Suprapubic skin (tissue), 4 donors: Measurements from ENCODE around the gene PTPRN2. TPM values are rescaled to one million over a fixed set of nuclear protein-coding genes. Genes with fewer than 3 reads are reported as not detected.

ENCODE experiments used
- DNase-seq, 2 donors: peaks; one replicate each; pipeline ENCODE4 v3.0.0-alpha.2; 2019; ENCODE audit warnings: low spot score in 2 of 2
- H3K27ac ChIP-seq: fragments of 200-600 bp; sonication (generic); one replicate; pipeline ENCODE4 v1.5.1; 2019
- H3K27me3 ChIP-seq: fragments of 200-600 bp; sonication (generic); one replicate; pipeline ENCODE4 v1.5.1; 2019
- H3K36me3 ChIP-seq: fragments of 200-600 bp; sonication (generic); one replicate; pipeline ENCODE4 v1.5.1; 2019
- H3K4me1 ChIP-seq: fragments of 200-600 bp; sonication (generic); one replicate; pipeline ENCODE4 v1.5.1; 2019
- H3K4me3 ChIP-seq: fragments of 200-600 bp; sonication (generic); one replicate; pipeline ENCODE4 v1.5.1; 2019; ENCODE audit warnings: mild to moderate bottlenecking
- H3K9me3 ChIP-seq: fragments of 200-600 bp; sonication (generic); one replicate; pipeline ENCODE4 v1.5.1; 2019
- CTCF ChIP-seq, 2 donors: fragments of 200-600 bp in 1 of 2; fragments of 450-650 bp in 1 of 2; sonication (generic) in 1 of 2; IDR thresholded peaks; one replicate each; pipeline ENCODE4 v1.5.1; 2016 to 2019; ENCODE audit warnings: antibody characterized with exemption in 2 of 2, mild to moderate bottlenecking in 1 of 2, moderate library complexity in 1 of 2
- EP300 ChIP-seq: sonication (generic); formaldehyde crosslinking; IDR thresholded peaks from one replicate; pipeline ENCODE4 v1.6.1; 2017; ENCODE audit warnings: antibody characterized with exemption
- POLR2A ChIP-seq, 2 donors: fragments of 450-650 bp; IDR thresholded peaks; one replicate each; pipeline ENCODE4 v1.6.1; 2017; ENCODE audit warnings: antibody characterized with exemption in 2 of 2, mild to moderate bottlenecking in 2 of 2, moderate library complexity in 2 of 2
- POLR2AphosphoS5 ChIP-seq, 3 donors: sonication (generic); formaldehyde crosslinking; IDR thresholded peaks; one replicate each; pipeline ENCODE4 v1.6.1; 2017; ENCODE audit warnings: antibody characterized with exemption in 3 of 3
- WGBS: methylation state at CpG from one replicate; pipeline ENCODE4 v1.1.5; 2018; 5-methylcytosine and 5-hydroxymethylcytosine counted together
- total RNA-seq, 4 donors: library from RNA; depleted of rRNA; stranded (reverse); fragments of >200 nt; gene quantifications; one replicate each; pipeline ENCODE4 v1.1.0, GENCODE V29; 2016

Gene PTPRN2
- total RNA-seq, 4 donors from 2014 or later, result 0.23 to 1.8 (median 1.3) TPM

GRCh38 chr7:157762824-157763223, 824.8 kb downstream of the PTPRN2 start:
- no peaks in the 10 kb centered on the region for H3K4me1 ChIP-seq
- TF ChIP-seq CTCF (IDR thresholded peaks at IDR 0.05) (no peak), POLR2A (IDR thresholded peaks at IDR 0.05) (no peak), EP300 (no peak)

DNA sequence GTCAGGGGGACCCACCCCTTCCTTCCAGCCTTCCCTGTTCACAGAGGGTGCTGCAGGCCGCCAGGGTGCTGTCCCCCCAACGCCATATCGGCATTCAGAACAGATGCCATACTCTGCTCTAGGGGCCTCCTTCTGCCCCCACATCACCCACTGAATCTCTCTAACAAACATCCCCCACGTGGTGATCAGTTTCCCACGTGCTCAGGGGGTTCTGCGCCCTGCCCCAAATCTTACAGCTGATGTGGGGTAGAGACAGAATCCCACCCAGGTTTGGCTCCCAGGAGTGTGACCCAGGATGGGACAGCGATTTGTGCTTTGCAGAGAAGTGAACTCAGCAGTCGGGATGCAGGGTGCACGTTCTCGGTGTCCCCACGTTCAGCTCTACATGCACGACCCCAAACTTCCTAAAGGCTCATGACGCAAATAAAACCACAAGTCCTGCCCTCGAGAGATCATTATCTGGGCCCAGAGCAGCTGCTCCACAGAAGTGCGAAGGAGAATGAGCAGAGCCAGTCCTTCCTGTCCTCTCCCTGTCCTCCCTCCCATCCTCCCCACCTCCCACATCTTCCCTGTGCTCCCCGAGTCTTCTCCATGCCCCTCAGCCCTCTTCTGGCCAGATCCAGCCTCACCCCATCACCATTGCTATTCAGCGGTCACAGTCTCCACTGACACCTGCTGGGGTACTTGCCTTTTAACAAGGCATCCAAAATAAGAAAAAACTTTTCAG, 827.5 kb downstream of the PTPRN2 start:
- no peak for DNase-seq
- TF ChIP-seq EP300, result no peak
- TF ChIP-seq CTCF (IDR thresholded peaks at IDR 0.05), result no peak
- no peak for TF ChIP-seq POLR2AphosphoS5 (IDR thresholded peaks at IDR 0.05)
- no peak for TF ChIP-seq POLR2A (IDR thresholded peaks at IDR 0.05)
- Histone ChIP-seq H3K27me3 (no peaks in the 10 kb centered on the region), H3K36me3 (no peaks in the 10 kb centered on the region), H3K4me1 (no peaks in the 10 kb centered on the region), H3K9me3 (peaks cover 3% of the 10 kb centered on the region), H3K27ac (no peak overlapping the region), H3K4me3 (no peak overlapping the region)
- 60% methylated on average over 17 of the region's 17 CpGs for WGBS

More at GRCh38 chr7:157762824-157763223, 824.8 kb downstream of the PTPRN2 start:
- H3K9me3 ChIP-seq, result peaks cover 3% of the 10 kb centered on the region
- no peak for DNase-seq
- H3K36me3 ChIP-seq, result no peaks in the 10 kb centered on the region
- peaks cover 4% of the 10 kb centered on the region for H3K27me3 ChIP-seq
- 92% methylated on average over 6 of the region's 13 CpGs for WGBS
- H3K27ac ChIP-seq, result no peak overlapping the region
- H3K4me3 ChIP-seq, result no peak overlapping the region

- no peak overlapping the region for H3K4me3 ChIP-seq
- no peak for TF ChIP-seq POLR2AphosphoS5 (IDR thresholded peaks at IDR 0.05)
- no peak for TF ChIP-seq EP300
- no peak for TF ChIP-seq POLR2A (IDR thresholded peaks at IDR 0.05)
- TF ChIP-seq CTCF (IDR thresholded peaks at IDR 0.05), result no peak
- 89% methylated on average over 11 of the region's 19 CpGs for WGBS
- peaks cover 3% of the 10 kb centered on the region for H3K9me3 ChIP-seq
- H3K36me3 ChIP-seq, result no peaks in the 10 kb centered on the region
- H3K27ac ChIP-seq, result no peak overlapping the region
- no peaks in the 10 kb centered on the region for H3K4me1 ChIP-seq
- DNase-seq, result no peak
- no peaks in the 10 kb centered on the region for H3K27me3 ChIP-seq
These were observed 828.3 kb downstream of the PTPRN2 start for GRCh38 chr7:157759246-157759805.

- peaks cover 3% of the 10 kb centered on the region for H3K9me3 ChIP-seq
- TF ChIP-seq EP300 (no peak), POLR2AphosphoS5 (IDR thresholded peaks at IDR 0.05) (no peak), CTCF (IDR thresholded peaks at IDR 0.05) (no peak), POLR2A (IDR thresholded peaks at IDR 0.05) (no peak)
- 90% methylated on average over 33 of the region's 36 CpGs for WGBS
These were observed 829.0 kb downstream of the PTPRN2 start for GRCh38 chr7:157758468-157759245.

More at GRCh38 chr7:157758468-157759245, 829.0 kb downstream of the PTPRN2 start:
- no peaks in the 10 kb centered on the region for H3K36me3 ChIP-seq
- no peaks in the 10 kb centered on the region for H3K4me1 ChIP-seq
- H3K27ac ChIP-seq, result no peak overlapping the region
- no peak overlapping the region for H3K4me3 ChIP-seq
- DNase-seq, result no peak
- H3K27me3 ChIP-seq, result no peaks in the 10 kb centered on the region
